Upper lobe of right lung (tissue), 1 donor: ENCODE results near the gene RRBP1. TPM values are rescaled to one million over a fixed set of nuclear protein-coding genes. Genes with fewer than 3 reads are reported as not detected.

Experiments used
- ATAC-seq: fragments of 200-7000 bp; cut with Tn5 transposase; one replicate; pipeline ENCODE4 v1.9.1; 2020; ENCODE audit warnings: mild to moderate bottlenecking, moderate library complexity
- DNase-seq: peaks from one replicate; pipeline ENCODE4 v3.0.0-alpha.2; 2020
- H3K27ac ChIP-seq: fragments of 200-600 bp; one replicate; pipeline ENCODE4 v1.8.0; 2022
- H3K27me3 ChIP-seq: fragments of 200-600 bp; one replicate; pipeline ENCODE4 v1.8.0; 2022; ENCODE audit warnings: mild to moderate bottlenecking
- H3K36me3 ChIP-seq: fragments of 200-600 bp; one replicate; pipeline ENCODE4 v1.8.0; 2022
- H3K4me1 ChIP-seq: fragments of 200-600 bp; one replicate; pipeline ENCODE4 v1.8.0; 2022
- H3K4me3 ChIP-seq: fragments of 200-600 bp; one replicate; pipeline ENCODE4 v1.8.0; 2022; ENCODE audit warnings: mild to moderate bottlenecking
- H3K9me3 ChIP-seq: fragments of 200-600 bp; one replicate; pipeline ENCODE4 v1.8.0; 2022
- CTCF ChIP-seq: fragments of 200-600 bp; IDR thresholded peaks from one replicate; pipeline ENCODE4 v1.8.0; 2022; ENCODE audit warnings: antibody characterized with exemption
- intact Hi-C: fragments of 100-400 bp; cut with DNase I; formaldehyde crosslinking; loops from one replicate; pipeline ENCODE4 v1.11.0; 2022
- total RNA-seq: library from RNA; stranded (reverse); fragmentation: NEBNext Ultra II Directional; extraction: Animal tissue kit (Norgen Biotek cat#: 25700); gene quantifications from one replicate; pipeline ENCODE4 v1.2.1, GENCODE V29; 2021
- donor health status: DM: no; HTN: yes; CAD: no; lungs with severe emphysema.

Gene RRBP1
- total RNA-seq, 1 donor from 2014 or later = 166 TPM

GRCh38 chr20:17698384-17698783 is 16.3 kb upstream of the RRBP1 start:
- H3K27ac ChIP-seq = no peak overlapping the region
- no peaks in the 10 kb centered on the region for H3K4me1 ChIP-seq
- no peaks in the 10 kb centered on the region for H3K9me3 ChIP-seq
- no peak for DNase-seq
- TF ChIP-seq CTCF = no peak
- intact Hi-C loops = no loop called here
- H3K36me3 ChIP-seq = no peaks in the 10 kb centered on the region
- H3K4me3 ChIP-seq = no peak overlapping the region
- no peaks in the 10 kb centered on the region for H3K27me3 ChIP-seq
- no peak for ATAC-seq

GRCh38 chr20:17697171-17697570 is 15.1 kb upstream of the RRBP1 start:
- Histone ChIP-seq H3K9me3 (no peaks in the 10 kb centered on the region), H3K4me3 (no peak overlapping the region), H3K36me3 (no peaks in the 10 kb centered on the region), H3K27ac (no peak overlapping the region), H3K27me3 (no peaks in the 10 kb centered on the region), H3K4me1 (no peaks in the 10 kb centered on the region)
- intact Hi-C loops = no loop called here
- TF ChIP-seq CTCF = no peak
- DNase-seq (no peak), ATAC-seq (no peak)

- H3K4me3 ChIP-seq = no peak overlapping the region
- ATAC-seq (no peak), DNase-seq (no peak)
- TF ChIP-seq CTCF = no peak
- intact Hi-C loops = no loop called here
- no peaks in the 10 kb centered on the region for H3K4me1 ChIP-seq
- H3K36me3 ChIP-seq = no peaks in the 10 kb centered on the region
- no peaks in the 10 kb centered on the region for H3K9me3 ChIP-seq
- H3K27ac ChIP-seq = no peak overlapping the region
- no peaks in the 10 kb centered on the region for H3K27me3 ChIP-seq
These were observed 14.2 kb upstream of the RRBP1 start for GRCh38 chr20:17696287-17696686.

- ATAC-seq (no peak), DNase-seq (no peak)
- Histone ChIP-seq H3K4me3 (no peak overlapping the region), H3K36me3 (no peaks in the 10 kb centered on the region), H3K9me3 (no peaks in the 10 kb centered on the region), H3K4me1 (no peaks in the 10 kb centered on the region), H3K27ac (no peak overlapping the region), H3K27me3 (no peaks in the 10 kb centered on the region)
- no peak for TF ChIP-seq CTCF
- intact Hi-C loops = no loop called here
These were observed 12.7 kb upstream of the RRBP1 start for GRCh38 chr20:17694767-17695166.

GRCh38 chr20:17693444-17694001 is 11.5 kb upstream of the RRBP1 start:
- no peak for TF ChIP-seq CTCF
- H3K4me3 ChIP-seq = no peak overlapping the region
- H3K4me1 ChIP-seq = no peaks in the 10 kb centered on the region
- DNase-seq (no peak), ATAC-seq (no peak)
- H3K27me3 ChIP-seq = no peaks in the 10 kb centered on the region
- intact Hi-C loops = no loop called here
- H3K36me3 ChIP-seq = no peaks in the 10 kb centered on the region
- no peak overlapping the region for H3K27ac ChIP-seq
- H3K9me3 ChIP-seq = no peaks in the 10 kb centered on the region

- Histone ChIP-seq H3K4me3 (no peak overlapping the region), H3K27ac (no peak overlapping the region), H3K9me3 (no peaks in the 10 kb centered on the region), H3K36me3 (no peaks in the 10 kb centered on the region), H3K4me1 (no peaks in the 10 kb centered on the region), H3K27me3 (no peaks in the 10 kb centered on the region)
- intact Hi-C loops = no loop called here
- DNase-seq (no peak), ATAC-seq (no peak)
- no peak for TF ChIP-seq CTCF
These were observed 9.7 kb upstream of the RRBP1 start for GRCh38 chr20:17691758-17692157.
